GM19463 (cell line): ENCODE results near the gene MVK.

Source experiments
- ATAC-seq: cut with Tn5 transposase; IDR thresholded peaks from one replicate; pipeline ENCODE4 v1.9.1; 2021; ENCODE audit warnings: mild to moderate bottlenecking, moderate library complexity; ENCODE audit not compliant: unreplicated experiment

The MVK gene

GRCh38 chr12:109563291-109564284, 10.0 kb upstream of the MVK start:
- ATAC-seq = no peak

GRCh38 chr12:109566424-109566823, 7.2 kb upstream of the MVK start:
- ATAC-seq = no peak

- ATAC-seq = no peak
Measured at GRCh38 chr12:109567296-109567695, 6.3 kb upstream of the MVK start.

- no peak for ATAC-seq
Measured at GRCh38 chr12:109567967-109568366, 5.6 kb upstream of the MVK start.

- no peak for ATAC-seq
Measured at GRCh38 chr12:109568486-109568885, 5.1 kb upstream of the MVK start.

- no peak for ATAC-seq
Measured at GRCh38 chr12:109571773-109572505, 1.7 kb upstream of the MVK start.

- no peak for ATAC-seq
Measured at GRCh38 chr12:109572506-109572845, 1.1 kb upstream of the MVK start.

- no peak for ATAC-seq
Measured at GRCh38 chr12:109573914-109574244, 285 bp downstream of the MVK start.

- no peak for ATAC-seq
Measured at GRCh38 chr12:109575683-109576082, 2.1 kb downstream of the MVK start.

GRCh38 chr12:109577311-109577710, 3.7 kb downstream of the MVK start:
- ATAC-seq = no peak

GRCh38 chr12:109578330-109578927, 4.8 kb downstream of the MVK start:
- no peak for ATAC-seq

GRCh38 chr12:109579639-109580038, 6.0 kb downstream of the MVK start:
- ATAC-seq = no peak

- no peak for ATAC-seq
Measured at GRCh38 chr12:109580272-109580671, 6.7 kb downstream of the MVK start.

GRCh38 chr12:109580684-109581333, 7.2 kb downstream of the MVK start:
- no peak for ATAC-seq

GRCh38 chr12:109581334-109581691, 7.7 kb downstream of the MVK start:
- no peak for ATAC-seq

GRCh38 chr12:109581856-109582255, 8.3 kb downstream of the MVK start:
- ATAC-seq = no peak

- no peak for ATAC-seq
Measured at GRCh38 chr12:109582636-109583035, 9.0 kb downstream of the MVK start.

- ATAC-seq = no peak
Measured at GRCh38 chr12:109583733-109584132, 10.1 kb downstream of the MVK start.

GRCh38 chr12:109586385-109587296, 13.0 kb downstream of the MVK start:
- ATAC-seq = no peak

- no peak for ATAC-seq
Measured at GRCh38 chr12:109587921-109588320, 14.3 kb downstream of the MVK start.
